Spleen (tissue), 7 donors: ENCODE measurements around the gene GPR161.

Source experiments
- POLR2A ChIP-seq, 3 donors: fragments of 450-650 bp; IDR thresholded peaks; one replicate each; pipeline ENCODE4 v1.5.1; 2017; ENCODE audit warnings: antibody characterized with exemption in 3 of 3, mild to moderate bottlenecking in 1 of 3
- TF ChIP-seq, protein P1 (sequence below), 11 experiments: fragments of 200-600 bp in 7 of 11; fragments of 450-650 bp in 4 of 11; sonication (generic) in 4 of 11; IDR thresholded peaks in 8 of 11; conservative IDR thresholded peaks in 3 of 11; 1 replicate in 7 of 11; 2 replicates in 4 of 11; pipeline versions ENCODE4 v1.4.0 to v1.8.0; 2016 to 2021; ENCODE audit warnings: antibody characterized with exemption in 11 of 11, inconsistent platforms in 4 of 11, mild to moderate bottlenecking in 1 of 11
- donor health status: DM: no; HTN: no; CAD: no; lungs with moderate emphysema.
- donor health status: DM: no; HTN: no; CAD: no.
- donor health status: DM: no; HTN: no; CAD: no.

DNA sequence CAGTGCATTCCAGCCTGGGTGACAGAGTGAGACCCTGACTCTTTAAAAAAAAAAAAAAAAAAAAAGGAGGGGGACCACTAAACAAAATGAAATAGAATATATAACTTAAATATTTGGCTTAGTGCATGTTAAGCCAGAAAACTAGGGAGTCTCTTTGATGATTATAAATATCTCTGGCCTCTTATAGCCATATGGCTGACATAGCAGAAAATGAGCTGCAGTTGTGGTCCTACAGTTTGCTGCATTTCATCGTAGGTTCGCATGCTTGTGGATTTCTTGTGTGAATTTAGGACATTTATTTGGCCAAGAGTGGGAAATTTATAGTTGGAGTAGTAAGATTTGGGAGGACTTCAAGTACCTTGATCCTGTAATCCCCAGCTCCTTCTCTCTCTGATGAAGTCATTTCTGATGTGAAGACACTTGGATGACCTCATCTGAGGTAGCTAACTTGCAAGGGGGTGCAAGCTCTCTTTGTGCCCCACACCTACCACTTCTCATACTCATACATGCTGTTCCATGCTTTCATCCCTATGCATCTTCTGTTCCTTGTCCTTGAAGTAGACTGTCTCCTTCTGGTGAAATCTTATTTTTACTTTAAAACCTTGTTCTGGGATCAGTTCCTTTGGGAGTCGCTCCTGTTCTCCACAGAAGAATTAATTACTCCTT lies 35.7 kb upstream of the GPR161 start:
- TF ChIP-seq, protein P1, sequence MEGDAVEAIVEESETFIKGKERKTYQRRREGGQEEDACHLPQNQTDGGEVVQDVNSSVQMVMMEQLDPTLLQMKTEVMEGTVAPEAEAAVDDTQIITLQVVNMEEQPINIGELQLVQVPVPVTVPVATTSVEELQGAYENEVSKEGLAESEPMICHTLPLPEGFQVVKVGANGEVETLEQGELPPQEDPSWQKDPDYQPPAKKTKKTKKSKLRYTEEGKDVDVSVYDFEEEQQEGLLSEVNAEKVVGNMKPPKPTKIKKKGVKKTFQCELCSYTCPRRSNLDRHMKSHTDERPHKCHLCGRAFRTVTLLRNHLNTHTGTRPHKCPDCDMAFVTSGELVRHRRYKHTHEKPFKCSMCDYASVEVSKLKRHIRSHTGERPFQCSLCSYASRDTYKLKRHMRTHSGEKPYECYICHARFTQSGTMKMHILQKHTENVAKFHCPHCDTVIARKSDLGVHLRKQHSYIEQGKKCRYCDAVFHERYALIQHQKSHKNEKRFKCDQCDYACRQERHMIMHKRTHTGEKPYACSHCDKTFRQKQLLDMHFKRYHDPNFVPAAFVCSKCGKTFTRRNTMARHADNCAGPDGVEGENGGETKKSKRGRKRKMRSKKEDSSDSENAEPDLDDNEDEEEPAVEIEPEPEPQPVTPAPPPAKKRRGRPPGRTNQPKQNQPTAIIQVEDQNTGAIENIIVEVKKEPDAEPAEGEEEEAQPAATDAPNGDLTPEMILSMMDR (IDR thresholded peaks at IDR 0.05 in 8 of 11, conservative IDR thresholded peaks at IDR 0.05 in 3 of 11), result no peak
- no peak for TF ChIP-seq POLR2A (IDR thresholded peaks at IDR 0.05)
